Epithelial cell of proximal tubule (primary cell): Measurements from ENCODE around the gene FN3K. TPM values are rescaled to one million over a fixed set of nuclear protein-coding genes. Genes with fewer than 3 reads are reported as not detected.

Experiments used
- DNase-seq: peaks from one replicate; pipeline ENCODE4 v3.0.0-alpha.2; 2011; ENCODE audit warnings: low read depth
- H3K4me3 ChIP-seq: 2 replicates; pipeline ENCODE4 v1.5.1; 2011; ENCODE audit warnings: low read depth, mild to moderate bottlenecking, low read length
- CTCF ChIP-seq: conservative IDR thresholded peaks from 2 replicates; pipeline ENCODE4 v1.5.1; 2012; ENCODE audit warnings: low read depth, mild to moderate bottlenecking, low read length
- total RNA-seq: library from RNA; depleted of rRNA; stranded (reverse); fragments of >200 nt; gene quantifications from 2 replicates; pipeline ENCODE4 v1.2.3, GENCODE V29; 2015

The FN3K gene
- total RNA-seq, result 0.69 and 2.0 TPM in 2 replicates

GRCh38 chr17:82734987-82735866 is at the start of gene FN3K:
TSS of gene FN3K (plus strand) at chr17:82735615. CDS start at chr17:82735637, 22 bp downstream.
- no peak for TF ChIP-seq CTCF

GRCh38 chr17:82686366-82687324 is 48.8 kb upstream of the FN3K start:
- no peak for TF ChIP-seq CTCF
- no peak for DNase-seq
- H3K4me3 ChIP-seq, result no peak overlapping the region

More at GRCh38 chr17:82734987-82735866, at the start of gene FN3K:
- H3K4me3 ChIP-seq, result peak within 1 kb of the TSS; percentile 70
- no peak for DNase-seq

- TF ChIP-seq CTCF, result no peak
- peak; percentile 90 for DNase-seq
- peak overlapping the region; percentile 25 for H3K4me3 ChIP-seq
Observed at GRCh38 chr17:82687375-82687861, 48.0 kb upstream of the FN3K start.

GRCh38 chr17:82687871-82688270 is 47.5 kb upstream of the FN3K start:
- TF ChIP-seq CTCF, result no peak
- H3K4me3 ChIP-seq, result peak overlapping the region; percentile 25
- DNase-seq, result no peak

GRCh38 chr17:82689077-82689476 is 46.3 kb upstream of the FN3K start:
- DNase-seq, result no peak
- no peak for TF ChIP-seq CTCF
- no peak overlapping the region for H3K4me3 ChIP-seq

GRCh38 chr17:82690786-82691489 is 44.5 kb upstream of the FN3K start:
- TF ChIP-seq CTCF, result no peak
- H3K4me3 ChIP-seq, result no peak overlapping the region
- no peak for DNase-seq
